Smooth muscle cell (in vitro differentiated cells): ENCODE measurements around the gene FCRL5. TPM values are rescaled to one million over a fixed set of nuclear protein-coding genes. Genes with fewer than 3 reads are reported as not detected.

Experiments
- DNase-seq: peaks from one replicate; lab custom pipeline; 2025; ENCODE audit not compliant: unreplicated experiment; lab: John Stamatoyannopoulos, UW
- H2AFZ ChIP-seq: fragments of 200-600 bp; sonication (generic); 2 replicates; pipeline ENCODE4 v1.6.0; 2016; ENCODE audit warnings: antibody characterized with exemption, low read depth, mild to moderate bottlenecking
- H3F3A ChIP-seq: fragments of 200-600 bp; sonication (generic); 2 replicates; pipeline ENCODE4 v1.6.0; 2017; ENCODE audit warnings: antibody characterized with exemption, low read depth
- H3K27ac ChIP-seq: fragments of 200-600 bp; sonication (generic); 2 replicates; pipeline ENCODE4 v1.5.1; 2016; ENCODE audit warnings: low read depth, mild to moderate bottlenecking
- H3K27me3 ChIP-seq: fragments of 200-600 bp; sonication (generic); 2 replicates; pipeline ENCODE4 v1.6.1; 2016; ENCODE audit warnings: low read depth, mild to moderate bottlenecking
- H3K36me3 ChIP-seq: fragments of 200-600 bp; sonication (generic); 2 replicates; pipeline ENCODE4 v1.5.1; 2016; ENCODE audit warnings: low read depth
- H3K4me1 ChIP-seq: fragments of 200-600 bp; sonication (generic); 2 replicates; pipeline ENCODE4 v1.5.1; 2016; ENCODE audit warnings: low read depth
- H3K4me2 ChIP-seq: fragments of 200-600 bp; sonication (generic); 2 replicates; pipeline ENCODE4 v1.6.0; 2016; ENCODE audit warnings: mild to moderate bottlenecking
- H3K4me3 ChIP-seq: fragments of 200-600 bp; sonication (generic); 2 replicates; pipeline ENCODE4 v1.5.1; 2016; ENCODE audit warnings: mild to moderate bottlenecking
- H3K79me2 ChIP-seq: fragments of 200-600 bp; sonication (generic); 2 replicates; pipeline ENCODE4 v1.6.0; 2016; ENCODE audit warnings: low read depth, mild to moderate bottlenecking
- H3K9ac ChIP-seq: fragments of 200-600 bp; sonication (generic); 2 replicates; pipeline ENCODE4 v1.6.0; 2016; ENCODE audit warnings: low read depth
- H3K9me3 ChIP-seq: fragments of 200-600 bp; sonication (generic); replicated peaks from 2 replicates; pipeline ENCODE4 v1.5.1; 2016; ENCODE audit warnings: low read depth
- H4K20me1 ChIP-seq: fragments of 200-600 bp; sonication (generic); 2 replicates; pipeline ENCODE4 v1.6.0; 2016; ENCODE audit warnings: low read depth
- WGBS: methylation state at CpG from one replicate; pipeline ENCODE4 v1.1.7; 2016; ENCODE audit warnings: low lambda C conversion rate; 5-methylcytosine and 5-hydroxymethylcytosine counted together
- polyA plus RNA-seq: library from polyadenylated mRNA; unstranded; fragments of >200 nt; fragmentation: Nextera tagmentation; extraction: Ambion mirVana; gene quantifications from 2 replicates; pipeline ENCODE4 v1.2.1, GENCODE V29; 2016
- total RNA-seq: library from RNA; depleted of rRNA; stranded (reverse); fragments of >200 nt; gene quantifications from 2 replicates; pipeline ENCODE4 v1.2.3, GENCODE V29; 2014
- TF ChIP-seq, protein P1 (sequence below): fragments of 200-600 bp; sonication (generic); IDR thresholded peaks from 2 replicates; pipeline ENCODE4 v1.5.1; 2017; ENCODE audit warnings: borderline replicate concordance, mild to moderate bottlenecking, antibody characterized with exemption; ENCODE audit not compliant: insufficient read depth, poor library complexity, severe bottlenecking

FCRL5 gene
- total and polyA plus RNA-seq, 2 experiments from 2014 or later: not detected

DNA sequence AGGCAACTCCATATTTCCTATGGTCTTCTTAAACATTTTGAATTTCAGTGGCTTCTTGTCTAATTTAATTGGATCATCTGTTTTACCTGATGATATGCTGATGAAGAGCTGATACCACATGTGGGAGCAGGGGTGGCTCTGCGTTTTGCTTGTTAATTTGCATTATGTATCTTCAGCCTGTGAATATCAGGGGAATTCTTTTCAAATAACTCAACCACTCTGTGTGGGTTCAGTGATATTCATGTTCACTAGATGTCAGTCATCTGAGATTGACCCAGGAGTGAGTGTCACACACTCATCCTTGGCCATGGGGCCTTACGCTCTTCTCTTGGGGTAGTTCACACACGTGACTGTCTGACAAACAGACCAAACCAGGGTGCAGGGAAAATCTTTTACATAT, 83.0 kb downstream of the FCRL5 start:
- no peaks in the 10 kb centered on the region for H4K20me1 ChIP-seq
- 93% methylated on average over 3 of the region's 3 CpGs for WGBS

DNA sequence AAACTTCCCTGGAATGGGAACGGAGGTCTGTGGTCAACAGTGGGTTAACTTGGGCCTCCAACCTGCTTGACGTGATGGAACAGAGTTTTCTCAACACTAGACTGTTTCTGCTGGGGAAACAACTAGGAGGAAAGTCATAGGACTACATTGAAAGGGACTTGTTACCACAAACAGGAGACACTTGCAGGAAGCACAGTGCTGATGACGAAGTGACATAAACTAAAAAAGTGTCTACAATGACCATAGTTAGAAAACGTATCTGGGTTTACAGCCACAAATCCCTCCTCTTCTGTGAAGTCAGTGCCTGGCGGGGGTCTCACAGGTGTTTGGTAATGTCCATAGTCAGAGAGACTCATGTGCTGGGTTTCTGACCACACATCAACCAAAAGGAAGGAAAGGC, 86.3 kb downstream of the FCRL5 start:
- Histone ChIP-seq H3K4me1 (no peaks in the 10 kb centered on the region), H3F3A (no peaks in the 10 kb centered on the region), H3K9me3 (no peaks in the 10 kb centered on the region), H2AFZ (no peak overlapping the region), H4K20me1 (no peaks in the 10 kb centered on the region), H3K36me3 (no peaks in the 10 kb centered on the region), H3K4me2 (no peak overlapping the region), H3K4me3 (no peak overlapping the region), H3K27ac (no peak overlapping the region), H3K27me3 (no peaks in the 10 kb centered on the region), H3K79me2 (no peaks in the 10 kb centered on the region), H3K9ac (no peak overlapping the region)
- TF ChIP-seq, protein P1, sequence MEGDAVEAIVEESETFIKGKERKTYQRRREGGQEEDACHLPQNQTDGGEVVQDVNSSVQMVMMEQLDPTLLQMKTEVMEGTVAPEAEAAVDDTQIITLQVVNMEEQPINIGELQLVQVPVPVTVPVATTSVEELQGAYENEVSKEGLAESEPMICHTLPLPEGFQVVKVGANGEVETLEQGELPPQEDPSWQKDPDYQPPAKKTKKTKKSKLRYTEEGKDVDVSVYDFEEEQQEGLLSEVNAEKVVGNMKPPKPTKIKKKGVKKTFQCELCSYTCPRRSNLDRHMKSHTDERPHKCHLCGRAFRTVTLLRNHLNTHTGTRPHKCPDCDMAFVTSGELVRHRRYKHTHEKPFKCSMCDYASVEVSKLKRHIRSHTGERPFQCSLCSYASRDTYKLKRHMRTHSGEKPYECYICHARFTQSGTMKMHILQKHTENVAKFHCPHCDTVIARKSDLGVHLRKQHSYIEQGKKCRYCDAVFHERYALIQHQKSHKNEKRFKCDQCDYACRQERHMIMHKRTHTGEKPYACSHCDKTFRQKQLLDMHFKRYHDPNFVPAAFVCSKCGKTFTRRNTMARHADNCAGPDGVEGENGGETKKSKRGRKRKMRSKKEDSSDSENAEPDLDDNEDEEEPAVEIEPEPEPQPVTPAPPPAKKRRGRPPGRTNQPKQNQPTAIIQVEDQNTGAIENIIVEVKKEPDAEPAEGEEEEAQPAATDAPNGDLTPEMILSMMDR: no peak
- WGBS: 88% methylated on average over 5 of the region's 5 CpGs
- DNase-seq: no peak

More for the DNA sequence above, 83.0 kb downstream of the FCRL5 start:
- Histone ChIP-seq H3K4me3 (no peak overlapping the region), H3K9me3 (no peaks in the 10 kb centered on the region), H3K4me1 (no peaks in the 10 kb centered on the region), H2AFZ (no peak overlapping the region), H3K27ac (no peak overlapping the region), H3K36me3 (no peaks in the 10 kb centered on the region), H3K27me3 (no peaks in the 10 kb centered on the region), H3K4me2 (no peak overlapping the region), H3K9ac (no peak overlapping the region), H3F3A (no peaks in the 10 kb centered on the region), H3K79me2 (no peaks in the 10 kb centered on the region)
- TF ChIP-seq, protein P1: no peak
- no peak for DNase-seq

Other genes with a start within 250 kb of the FCRL5 start
- gene FCRL4, start 45.6 kb upstream of the FCRL5 start, total RNA-seq: not detected in 2 replicates
- not detected in 2 replicates for gene FCRL4, start 45.6 kb upstream of the FCRL5 start, polyA plus RNA-seq
- gene FCRL3, start 148.3 kb upstream of the FCRL5 start, total RNA-seq: not detected in 2 replicates
- gene FCRL3, start 148.3 kb upstream of the FCRL5 start, polyA plus RNA-seq: not detected in 2 replicates
- not detected in 2 replicates for gene FCRL2, start 224.6 kb upstream of the FCRL5 start, total RNA-seq
- not detected in 2 replicates for gene FCRL2, start 224.6 kb upstream of the FCRL5 start, polyA plus RNA-seq